Fibroblast of lung (primary cell): Measurements from ENCODE around the gene PDXK. TPM values are rescaled to one million over a fixed set of nuclear protein-coding genes. Genes with fewer than 3 reads are reported as not detected.

Source experiments
- DNase-seq, 2 donors: peaks; one replicate each; pipeline versions ENCODE4 v3.0.0 to v3.0.0-alpha.2; 2010; ENCODE audit warnings: low read depth in 2 of 2
- H2AFZ ChIP-seq: 2 replicates; pipeline ENCODE4 v1.5.1; 2012; ENCODE audit warnings: low read length, control low read depth, inconsistent platforms
- H3K27ac ChIP-seq: 2 replicates; pipeline ENCODE4 v1.5.1; 2011; ENCODE audit warnings: low read length, control low read depth; ENCODE audit not compliant: insufficient read depth
- H3K27me3 ChIP-seq: 2 replicates; pipeline ENCODE4 v1.5.1; 2011; ENCODE audit warnings: mild to moderate bottlenecking, low read length; ENCODE audit not compliant: control insufficient read depth, insufficient read depth
- H3K36me3 ChIP-seq: 2 replicates; pipeline ENCODE4 v1.5.1; 2011; ENCODE audit warnings: low read length; ENCODE audit not compliant: control insufficient read depth, insufficient read depth
- H3K4me1 ChIP-seq: 2 replicates; pipeline ENCODE4 v1.5.1; 2011; ENCODE audit warnings: low read length; ENCODE audit not compliant: control insufficient read depth, insufficient read depth; ENCODE audit errors: extremely low read depth
- H3K4me2 ChIP-seq: 2 replicates; pipeline ENCODE4 v1.5.1; 2011; ENCODE audit warnings: low read length, control low read depth; ENCODE audit not compliant: insufficient read depth; ENCODE audit errors: extremely low read depth
- H3K4me3 ChIP-seq, 4 experiments: fragments of 200-600 bp in 1 of 4; sonication (generic) in 1 of 4; replicated peaks in 1 of 4; 2 replicates each; pipeline ENCODE4 v1.5.1; 2011 to 2016; ENCODE audit warnings: low read length in 4 of 4, low read depth in 3 of 4, mild to moderate bottlenecking in 3 of 4, control low read depth in 2 of 4, inconsistent platforms in 1 of 4, mixed read lengths in 1 of 4; ENCODE audit not compliant: insufficient read depth in 1 of 4; ENCODE audit errors: control extremely low read depth in 1 of 4
- H3K79me2 ChIP-seq: 2 replicates; pipeline ENCODE4 v1.5.1; 2012; ENCODE audit warnings: mild to moderate bottlenecking, low read length, inconsistent platforms; ENCODE audit not compliant: control insufficient read depth, insufficient read depth
- H3K9ac ChIP-seq: 2 replicates; pipeline ENCODE4 v1.5.1; 2011; ENCODE audit warnings: mild to moderate bottlenecking, low read length, control low read depth; ENCODE audit not compliant: insufficient read depth
- H3K9me3 ChIP-seq: 2 replicates; pipeline ENCODE4 v1.5.1; 2012; ENCODE audit warnings: low read depth, low read length; ENCODE audit not compliant: control insufficient read depth, insufficient read depth
- H4K20me1 ChIP-seq: 2 replicates; pipeline ENCODE4 v1.5.1; 2011; ENCODE audit warnings: low read length; ENCODE audit not compliant: control insufficient read depth, insufficient read depth; ENCODE audit errors: extremely low read depth
- CTCF ChIP-seq, 2 donors: IDR thresholded peaks in 1 of 2; conservative IDR thresholded peaks in 1 of 2; 1 replicate in 1 of 2; 2 replicates in 1 of 2; pipeline ENCODE4 v1.5.1; 2011 to 2012; ENCODE audit warnings: low read length in 2 of 2, control low read depth in 1 of 2, inconsistent platforms in 1 of 2, low read depth in 1 of 2, mild to moderate bottlenecking in 1 of 2
- EZH2 ChIP-seq: IDR thresholded peaks from 2 replicates; pipeline ENCODE4 v1.5.1; 2012; ENCODE audit warnings: low read length, control low read depth, mild to moderate bottlenecking; ENCODE audit errors: missing control alignments
- polyA plus RNA-seq, 2 donors: library from polyadenylated mRNA; depleted of rRNA in 1 of 2; stranded (reverse) in 1 of 2; unstranded in 1 of 2; fragments of >200 nt; gene quantifications; 2 replicates each; pipeline ENCODE4 v1.2.1, GENCODE V29; 2011 to 2012; ENCODE audit warnings: missing spikeins in 1 of 2
- total RNA-seq: library from RNA; depleted of rRNA; stranded (reverse); fragments of >200 nt; gene quantifications from 2 replicates; pipeline ENCODE4 v1.2.1, GENCODE V29; 2014

PDXK gene
- total and polyA plus RNA-seq, 2 donors (not counting 1 experiment from before 2014, with no cell fraction given) = 47.4 to 146 TPM

GRCh38 chr21:43699933-43700599 is 18.9 kb upstream of the PDXK start:
- TF ChIP-seq CTCF (conservative IDR thresholded peaks at IDR 0.05 in 1 of 2, IDR thresholded peaks at IDR 0.05 in 1 of 2; ENCODE audit: low read depth in 1 of 2, low read length in 2 of 2) = no peak
- TF ChIP-seq EZH2 = no peak
- H3K4me1 ChIP-seq = no peaks in the 10 kb centered on the region
- H3K9me3 ChIP-seq = no peaks in the 10 kb centered on the region
- H3K9ac ChIP-seq = no peak overlapping the region
- DNase-seq = no peak
- H3K4me2 ChIP-seq = no peak overlapping the region
- no peak overlapping the region for H3K27ac ChIP-seq
- no peak overlapping the region for H2AFZ ChIP-seq
- no peaks in the 10 kb centered on the region for H4K20me1 ChIP-seq
- H3K27me3 ChIP-seq = no peaks in the 10 kb centered on the region
- H3K79me2 ChIP-seq = no peaks in the 10 kb centered on the region
- H3K36me3 ChIP-seq = peaks cover 2% of the 10 kb centered on the region
- no peak overlapping the region for H3K4me3 ChIP-seq

DNA sequence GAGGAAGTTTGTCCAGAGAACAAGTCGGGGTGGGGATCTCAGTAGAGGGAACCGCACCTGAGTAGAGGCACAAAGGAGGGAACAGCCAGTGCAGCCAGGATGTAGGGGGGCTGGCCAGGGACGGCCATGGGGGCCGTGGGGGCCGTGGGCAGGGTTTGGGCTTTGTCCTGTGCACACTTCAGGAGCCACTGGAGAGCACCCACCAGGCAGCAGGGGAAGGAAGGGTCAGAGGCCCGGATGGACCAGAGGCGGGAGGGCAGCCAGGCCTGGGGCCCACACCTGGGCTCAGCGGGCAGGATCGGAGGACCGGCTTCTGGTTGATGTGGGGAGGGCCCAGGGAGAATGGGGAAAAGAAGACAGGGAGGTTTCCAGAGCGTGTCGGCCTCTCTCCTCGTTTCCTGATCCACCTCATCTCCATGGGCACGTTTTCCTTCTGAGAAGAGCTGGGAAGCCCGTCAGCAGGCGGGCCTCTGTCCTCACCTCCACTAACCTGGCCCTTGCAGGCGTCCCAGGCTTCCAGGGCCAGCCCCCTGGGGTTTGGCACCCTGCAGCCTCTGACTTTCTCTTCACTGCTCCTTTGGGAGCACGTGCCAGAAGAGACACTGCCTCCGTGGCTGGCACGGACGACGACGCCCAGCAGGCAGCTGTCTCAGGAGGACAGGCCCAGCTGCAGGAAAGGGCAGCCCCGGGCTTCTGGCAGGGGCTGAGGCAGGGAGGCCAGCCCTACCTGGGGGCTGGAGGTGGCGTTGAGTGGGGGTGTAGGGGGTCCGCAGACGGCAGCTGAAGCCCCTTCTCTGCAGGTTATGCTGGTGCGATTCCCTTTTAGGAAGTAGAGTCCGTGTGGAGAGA is 16.8 kb upstream of the PDXK start:
- no peak for TF ChIP-seq CTCF (conservative IDR thresholded peaks at IDR 0.05 in 1 of 2, IDR thresholded peaks at IDR 0.05 in 1 of 2; ENCODE audit: low read depth in 1 of 2, low read length in 2 of 2)
- no peak for TF ChIP-seq EZH2

GRCh38 chr21:43702785-43703034 is 16.2 kb upstream of the PDXK start:
- no peak overlapping the region for H3K9ac ChIP-seq
- no peak overlapping the region for H2AFZ ChIP-seq
- no peak overlapping the region for H3K27ac ChIP-seq
- no peaks in the 10 kb centered on the region for H3K9me3 ChIP-seq
- DNase-seq = peak in 1 of 2 donors; percentile 62
- no peaks in the 10 kb centered on the region for H3K79me2 ChIP-seq
- H3K27me3 ChIP-seq = no peaks in the 10 kb centered on the region
- H3K4me3 ChIP-seq = no peak overlapping the region
- H3K4me1 ChIP-seq = no peaks in the 10 kb centered on the region
- no peaks in the 10 kb centered on the region for H4K20me1 ChIP-seq
- no peaks in the 10 kb centered on the region for H3K36me3 ChIP-seq
- H3K4me2 ChIP-seq = no peak overlapping the region
- TF ChIP-seq EZH2 (no peak), CTCF (conservative IDR thresholded peaks at IDR 0.05 in 1 of 2, IDR thresholded peaks at IDR 0.05 in 1 of 2; ENCODE audit: low read depth in 1 of 2, low read length in 2 of 2) (no peak)

More for the DNA sequence above, 16.8 kb upstream of the PDXK start:
- Histone ChIP-seq H3K27me3 (no peaks in the 10 kb centered on the region), H3K79me2 (no peaks in the 10 kb centered on the region), H3K27ac (no peak overlapping the region), H2AFZ (no peak overlapping the region), H3K9ac (no peak overlapping the region), H3K4me2 (no peak overlapping the region), H3K4me3 (no peak overlapping the region), H3K36me3 (no peaks in the 10 kb centered on the region), H3K9me3 (no peaks in the 10 kb centered on the region), H4K20me1 (no peaks in the 10 kb centered on the region), H3K4me1 (no peaks in the 10 kb centered on the region)
- no peak for DNase-seq
